Stimulated activated CD4-positive, alpha-beta T cell treated with anti-CD3 and anti-CD28 coated beads, TNF-alpha, amount 100 ng/mL, for 24 hours (primary cell): ENCODE measurements around the gene FAM174B.

Source experiments
- DNase-seq, 3 experiments: peaks; one replicate each; pipeline ENCODE4 v3.0.0-alpha.2; 2020; ENCODE audit warnings: low read depth in 3 of 3

The FAM174B gene

DNA sequence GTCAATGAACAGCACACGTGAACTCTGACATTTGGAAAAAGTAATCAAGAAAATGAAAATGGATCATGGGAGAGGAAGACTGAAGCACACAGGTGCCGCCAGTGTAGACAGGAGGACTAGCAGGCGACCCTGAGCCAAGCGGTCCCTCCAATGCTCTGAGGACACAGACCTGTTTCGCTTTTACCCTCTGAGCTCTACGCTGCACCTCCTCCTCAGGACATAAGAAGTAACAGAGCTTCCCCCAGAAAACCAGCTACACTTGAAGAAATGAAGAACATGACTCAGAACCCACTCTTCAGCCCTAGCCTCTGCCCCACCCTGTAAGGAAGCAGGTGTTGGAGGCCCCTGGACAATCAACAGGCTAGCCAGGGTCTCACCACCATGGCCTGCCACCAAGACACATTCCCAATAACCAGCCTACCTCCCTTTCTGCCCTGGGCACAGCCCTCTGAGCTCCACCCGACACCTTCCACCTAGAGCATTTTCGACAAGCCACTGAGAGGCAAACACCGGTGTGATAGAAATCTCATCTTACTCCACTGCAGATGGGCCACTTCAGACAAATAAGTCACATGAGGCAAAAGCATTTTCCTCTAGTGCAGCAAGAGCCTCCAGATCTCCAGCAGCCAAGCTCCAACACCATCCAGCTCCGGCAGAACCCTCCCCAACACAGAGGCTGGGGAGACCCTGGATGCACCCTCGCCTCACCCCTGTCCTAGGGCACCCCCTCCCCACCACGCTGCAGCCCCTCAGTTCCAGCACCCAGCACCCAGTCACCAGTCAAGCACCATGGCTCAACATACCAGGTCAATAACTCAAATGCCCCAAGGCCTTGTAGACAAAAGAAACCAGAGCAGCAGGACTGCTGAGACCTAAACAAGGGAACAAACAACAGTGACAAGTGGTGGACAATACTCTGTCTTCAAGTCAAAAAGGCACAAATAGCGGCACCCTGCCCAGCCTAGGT, 11.4 kb downstream of the FAM174B start:
- DNase-seq, result no peak

DNA sequence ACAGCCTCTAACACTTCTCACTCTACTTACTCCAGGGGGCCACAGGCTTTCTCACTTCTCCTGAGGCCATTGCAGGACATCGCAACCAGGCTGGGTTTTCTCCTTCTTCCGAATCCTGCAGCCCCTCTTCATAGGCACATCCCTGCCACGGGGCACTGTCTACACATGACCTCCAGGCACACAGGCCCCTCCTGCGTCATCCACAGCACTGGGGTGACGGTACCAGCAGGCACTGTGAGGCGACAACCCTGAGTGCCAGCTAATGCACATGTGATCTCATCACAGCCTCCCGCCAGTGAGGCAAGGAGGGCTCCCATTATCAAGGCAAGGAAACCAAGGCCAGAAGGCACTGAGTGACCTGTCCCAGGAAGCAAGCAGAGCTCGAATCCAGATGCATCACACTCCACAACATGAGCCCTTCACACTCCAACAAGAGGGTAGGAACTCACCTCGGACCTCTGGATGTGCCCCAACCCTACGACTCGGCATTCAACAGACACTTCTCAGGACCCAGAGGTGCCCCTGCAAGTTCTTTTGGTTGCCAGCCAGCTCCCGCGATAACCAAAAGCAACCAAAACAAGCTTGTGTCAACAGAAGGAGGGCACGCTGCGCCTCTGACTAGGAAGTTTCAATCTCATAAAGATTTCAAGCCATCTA, 16.7 kb downstream of the FAM174B start:
- no peak for DNase-seq

DNA sequence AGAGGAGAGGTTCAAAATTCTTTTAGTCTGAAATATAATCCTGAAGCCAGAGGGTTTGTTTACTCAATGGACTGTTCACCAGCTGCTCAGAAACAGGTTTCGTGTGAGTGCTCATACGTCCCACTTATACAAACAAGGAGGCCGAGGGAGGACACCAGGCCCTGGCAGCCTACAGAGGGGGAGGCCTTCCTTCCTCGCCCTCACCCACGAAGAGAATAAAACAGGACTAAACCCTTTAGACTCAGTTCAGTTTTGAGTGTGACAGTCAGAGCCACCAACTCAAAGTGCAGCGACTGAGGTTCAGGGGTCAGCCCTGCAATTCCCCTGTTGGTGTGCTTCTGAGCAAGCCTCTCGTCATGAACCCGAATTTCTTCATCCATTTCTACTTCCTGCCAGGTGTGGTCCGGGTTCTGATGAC, 17.3 kb downstream of the FAM174B start:
- DNase-seq, result no peak

DNA sequence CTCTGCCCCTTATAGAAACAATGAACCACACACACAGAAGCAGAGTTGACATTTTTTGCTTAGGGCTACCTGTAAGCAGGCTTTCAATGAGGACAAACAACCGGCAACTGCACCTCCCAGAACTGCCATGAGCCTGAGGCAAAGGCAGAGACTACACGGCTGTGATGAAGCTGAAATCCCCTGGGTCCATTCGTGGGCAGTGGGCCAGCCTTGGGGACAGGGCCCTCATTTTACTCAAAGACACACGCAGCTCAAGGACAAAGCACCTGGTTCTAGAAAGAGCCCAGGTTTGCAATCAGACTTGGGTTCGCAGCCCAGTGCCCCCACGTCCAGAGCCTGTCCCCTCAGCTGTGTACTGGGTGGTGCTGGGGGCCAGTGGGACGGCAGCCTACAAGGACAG, 17.9 kb downstream of the FAM174B start:
- DNase-seq, result no peak

DNA sequence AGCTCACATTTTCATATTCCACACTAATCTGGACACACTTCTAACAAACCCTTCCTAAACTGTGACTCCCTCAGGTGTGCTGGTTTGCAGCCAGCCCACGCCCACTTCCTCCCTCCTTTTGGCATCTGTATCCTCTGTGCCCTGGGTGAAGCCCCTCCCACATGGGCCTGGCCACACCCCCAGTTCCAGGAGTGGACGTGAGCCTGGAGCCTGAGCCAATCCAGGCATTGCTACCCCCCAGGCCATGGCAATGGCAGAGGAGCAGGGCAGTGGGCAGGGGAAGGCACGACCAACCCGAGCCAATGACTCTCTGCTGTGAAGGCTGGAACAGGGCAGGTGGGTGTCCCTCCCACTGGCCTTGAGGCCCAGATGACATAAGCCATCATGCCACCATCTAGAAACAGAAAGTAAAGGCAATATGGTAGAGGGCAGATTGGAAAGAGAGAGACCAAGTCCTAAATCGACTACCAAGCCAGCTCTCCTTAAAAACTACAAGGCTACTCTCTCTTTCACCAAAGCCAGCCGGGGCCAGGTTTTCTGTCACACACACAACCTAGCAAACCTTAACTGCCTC, 18.6 kb downstream of the FAM174B start:
- DNase-seq, result no peak

DNA sequence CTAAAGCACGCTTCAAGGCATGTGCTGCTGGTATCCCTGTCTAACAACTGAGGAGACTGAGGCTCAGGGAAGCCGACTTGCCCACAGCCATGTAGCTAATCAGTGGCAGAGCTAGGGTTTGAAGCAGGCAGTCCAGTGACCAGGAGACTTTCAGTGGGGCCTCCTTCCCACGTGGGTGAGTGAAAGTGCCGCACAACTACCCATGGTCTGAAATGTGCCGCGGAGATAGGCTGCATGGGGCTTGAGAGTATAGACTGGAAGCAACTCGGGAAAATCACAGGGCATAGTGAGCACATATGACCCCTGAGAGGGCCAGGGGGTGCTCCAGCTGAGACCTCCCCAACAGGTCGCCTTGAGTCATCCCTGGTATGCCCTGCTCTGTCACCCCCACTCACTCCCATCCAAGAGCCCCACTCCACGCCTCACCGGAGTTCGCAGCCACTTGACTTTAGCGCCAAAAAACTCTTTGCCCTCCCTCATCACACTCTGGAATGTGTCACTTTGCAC, 19.1 kb downstream of the FAM174B start:
- no peak for DNase-seq

DNA sequence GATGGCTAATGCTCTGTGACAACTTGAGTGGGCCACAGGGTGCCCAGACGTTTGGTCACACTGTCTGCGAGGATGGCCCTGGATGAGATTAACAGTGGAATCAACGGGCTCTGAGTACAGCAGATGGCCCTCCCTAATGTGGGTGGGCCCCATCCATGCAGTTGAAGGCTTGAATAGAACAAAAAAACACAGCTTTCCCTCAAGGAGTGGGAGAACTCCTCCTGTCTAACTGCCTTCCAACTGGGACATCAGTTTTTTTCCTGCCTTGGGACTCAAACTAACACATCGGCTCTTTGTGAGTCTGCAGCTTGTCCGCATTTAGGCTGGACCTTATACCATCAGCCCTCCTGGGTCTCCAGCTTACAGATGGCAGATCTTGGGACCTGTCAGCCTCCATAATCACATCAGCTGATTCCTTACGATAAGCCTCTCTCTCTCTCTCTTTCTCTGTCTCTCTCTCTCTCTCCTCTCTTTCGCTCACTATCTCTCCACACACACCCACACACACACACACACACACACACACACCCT, 20.8 kb downstream of the FAM174B start:
- DNase-seq, result no peak

DNA sequence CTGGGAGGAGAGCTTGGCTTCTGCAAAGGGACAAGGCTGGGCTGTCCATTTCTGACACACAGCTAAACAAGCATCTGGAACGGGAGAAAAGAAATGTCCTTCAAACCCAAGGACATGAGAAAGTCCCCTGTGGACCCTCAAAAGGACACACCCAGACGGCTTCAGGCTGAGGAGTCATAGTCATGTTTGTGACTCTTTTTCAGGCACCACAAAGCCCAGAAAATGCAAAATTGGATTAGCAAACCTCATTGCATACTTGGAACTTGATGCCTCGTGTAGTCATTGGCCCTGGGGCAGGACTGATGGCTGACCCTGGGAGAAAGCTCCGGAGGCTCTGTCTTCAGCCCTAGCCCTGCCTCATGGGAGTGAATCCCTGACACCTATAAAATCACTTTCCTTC, 21.5 kb downstream of the FAM174B start:
- DNase-seq, result no peak

DNA sequence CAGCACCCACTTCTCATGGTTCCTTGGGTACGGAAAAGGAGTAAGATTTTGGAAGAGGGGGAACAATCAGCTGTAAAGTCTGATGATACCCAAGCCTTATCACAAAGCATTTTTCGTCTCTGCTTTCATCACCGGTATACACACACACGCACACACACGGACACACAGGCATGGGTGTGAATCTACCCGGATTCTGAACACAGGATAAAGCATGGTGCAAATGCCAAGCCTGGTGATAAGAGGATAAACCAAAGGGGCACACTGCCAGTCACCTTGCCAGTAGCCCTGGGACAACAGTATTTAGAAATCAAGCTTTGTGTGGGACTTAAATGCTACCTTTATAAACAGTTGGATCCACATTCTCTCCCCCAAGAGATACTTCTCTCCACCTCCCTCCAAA, 22.2 kb downstream of the FAM174B start:
- no peak for DNase-seq

DNA sequence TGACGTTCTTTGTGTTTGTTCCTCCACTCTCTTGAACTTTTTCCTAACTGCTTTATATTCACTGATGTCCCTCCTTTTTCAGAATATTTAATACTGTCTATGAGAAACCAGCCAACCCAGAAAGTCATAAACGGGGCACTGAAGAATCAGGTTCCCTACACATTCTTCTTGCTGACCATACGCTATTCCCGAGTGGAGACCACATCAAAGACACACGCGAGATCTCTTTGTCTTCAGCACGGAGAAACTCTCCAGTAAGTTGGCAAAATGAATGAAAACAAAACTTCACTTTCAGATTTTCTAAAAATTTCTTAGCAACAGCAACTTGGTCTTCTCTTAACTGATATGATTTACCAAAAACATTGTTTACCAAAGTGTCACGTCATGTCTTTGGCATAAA, 22.6 kb downstream of the FAM174B start:
- DNase-seq, result no peak

DNA sequence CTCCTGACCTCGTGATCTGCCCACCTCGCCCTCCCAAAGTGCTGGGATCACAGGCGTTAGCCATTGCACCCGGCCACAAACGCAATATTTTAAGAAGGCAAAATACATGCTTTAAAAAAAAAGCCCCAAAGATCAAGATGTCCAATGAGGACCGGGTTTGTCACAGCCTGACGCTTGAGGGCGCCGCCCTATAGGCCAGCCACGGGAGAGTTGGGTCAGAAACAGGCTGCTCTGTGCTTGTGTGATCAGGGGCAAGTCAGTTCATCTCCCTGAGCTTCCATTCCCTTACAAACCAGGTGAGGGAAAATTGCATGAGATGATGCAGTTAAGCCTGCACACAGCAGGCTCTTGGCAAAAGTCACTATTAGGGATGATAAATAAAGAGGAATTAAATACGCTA, 23.9 kb downstream of the FAM174B start:
- DNase-seq, result peak in 1 of 3 experiments; percentile 12

DNA sequence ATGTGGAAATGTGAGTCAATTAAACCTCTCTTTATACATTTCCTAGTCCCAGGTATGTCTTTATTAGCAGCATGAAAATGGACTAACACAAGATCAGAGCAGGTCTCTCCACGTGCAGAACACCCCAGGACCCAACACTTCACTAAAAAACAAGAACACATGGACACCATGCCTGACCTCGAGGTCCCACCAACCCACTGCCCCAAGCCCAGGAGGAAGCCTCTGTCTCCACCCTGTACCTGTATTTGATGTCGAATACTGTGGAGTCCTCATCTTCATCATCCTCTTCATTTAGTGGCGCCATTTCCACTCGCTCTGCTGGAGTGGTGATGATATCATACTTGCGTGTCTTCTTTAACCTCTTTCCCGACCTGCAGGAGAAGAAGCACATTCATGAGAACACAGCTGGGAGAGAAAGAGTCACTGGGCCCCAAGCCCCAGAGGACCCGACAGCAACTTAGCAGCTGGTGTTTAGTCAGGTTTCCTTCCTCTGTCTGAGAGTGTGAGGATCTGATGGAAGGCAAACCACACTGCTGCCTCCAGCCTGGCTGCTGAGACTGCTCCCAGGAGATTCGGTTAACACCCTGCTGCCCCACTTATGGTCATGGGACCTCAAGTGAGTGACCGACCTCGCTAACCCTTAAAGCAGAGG, 25.5 kb downstream of the FAM174B start:
- no peak for DNase-seq

DNA sequence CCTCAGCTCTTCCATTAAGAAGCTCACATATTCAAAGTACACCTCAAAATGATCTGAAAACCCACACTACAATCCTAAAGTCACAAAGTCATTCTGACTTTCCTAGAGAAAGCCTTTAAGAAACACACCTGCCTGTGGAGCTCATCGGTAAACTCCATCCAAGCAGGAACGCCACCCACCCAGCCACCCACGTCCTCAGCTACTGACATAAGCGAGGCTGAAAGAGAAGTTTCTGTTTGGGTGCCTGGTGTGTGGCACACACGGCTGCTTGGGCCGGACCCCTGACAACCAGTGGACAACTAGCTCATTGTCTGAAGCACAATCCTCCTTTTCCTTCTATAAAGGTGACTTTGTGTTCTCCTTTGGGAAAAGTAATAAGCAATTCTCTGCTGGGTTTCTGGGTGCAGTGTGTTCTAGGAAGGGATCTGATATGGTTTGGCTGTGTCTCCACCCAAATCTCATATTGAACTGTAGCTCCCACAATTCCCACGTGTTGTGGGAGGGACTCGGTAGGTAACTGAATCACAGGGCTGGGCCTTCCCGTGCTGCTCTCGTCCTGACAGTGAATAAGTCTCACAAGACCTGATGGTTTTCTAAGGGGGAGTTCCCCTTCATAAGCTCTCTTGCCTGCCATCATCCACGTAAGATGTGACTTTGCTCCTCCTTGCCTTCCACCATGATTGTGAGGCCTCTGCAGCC, 26.1 kb downstream of the FAM174B start:
- DNase-seq, result peak in 1 of 3 experiments; percentile 38

DNA sequence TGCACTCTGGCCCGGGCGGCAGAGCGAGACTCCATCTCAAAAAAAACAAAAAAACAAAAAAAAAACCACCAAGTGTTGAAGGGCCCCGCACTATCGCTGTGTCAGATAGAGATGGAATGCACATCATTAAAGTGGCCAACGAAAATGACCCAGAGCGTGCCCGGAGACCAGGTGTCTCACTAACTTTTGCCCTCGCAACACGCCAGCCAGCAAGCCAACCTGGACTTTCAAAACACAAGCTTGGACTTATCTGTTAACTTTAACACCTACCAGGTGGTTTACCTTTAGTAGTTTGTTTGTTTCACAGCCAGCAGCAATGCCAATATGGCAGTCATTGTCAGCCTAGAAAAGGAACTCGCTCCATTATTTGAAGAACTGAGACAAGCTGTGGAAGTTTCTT, 28.6 kb downstream of the FAM174B start:
- DNase-seq, result no peak

DNA sequence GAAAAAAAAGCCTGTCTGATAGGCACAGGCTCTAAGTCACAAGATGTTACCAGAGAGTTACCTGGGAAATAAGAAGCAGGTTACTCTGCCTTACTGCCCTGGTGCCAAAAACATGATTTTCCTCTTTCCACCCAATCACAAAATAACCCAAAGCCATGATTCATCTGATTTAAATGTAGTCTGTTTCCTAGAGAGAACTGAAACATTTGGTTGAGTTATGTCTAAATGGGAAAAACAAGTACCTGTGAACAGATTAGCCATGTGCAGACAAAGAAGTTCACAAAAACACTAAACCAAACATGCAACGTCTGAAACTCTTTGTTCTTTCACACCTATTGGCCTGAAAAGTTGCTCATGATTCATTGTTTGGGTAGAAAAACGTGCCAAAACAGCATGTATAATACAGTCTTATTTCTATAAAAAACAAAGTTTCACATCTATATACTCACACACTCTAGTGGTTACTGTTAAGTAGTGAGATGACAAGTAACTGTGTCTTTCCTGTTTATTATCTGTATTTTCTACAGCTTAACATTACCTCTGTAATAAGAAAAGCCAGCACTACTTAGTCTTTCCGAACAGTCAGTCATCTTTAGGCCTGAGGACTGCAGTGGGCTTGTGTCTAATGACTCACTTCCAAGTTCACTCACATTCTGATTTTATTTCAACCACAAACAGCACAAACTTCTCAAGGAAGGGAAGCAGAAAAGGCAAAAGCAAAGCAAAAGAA, 30.2 kb downstream of the FAM174B start:
- peak in 1 of 3 experiments; percentile 12 for DNase-seq

DNA sequence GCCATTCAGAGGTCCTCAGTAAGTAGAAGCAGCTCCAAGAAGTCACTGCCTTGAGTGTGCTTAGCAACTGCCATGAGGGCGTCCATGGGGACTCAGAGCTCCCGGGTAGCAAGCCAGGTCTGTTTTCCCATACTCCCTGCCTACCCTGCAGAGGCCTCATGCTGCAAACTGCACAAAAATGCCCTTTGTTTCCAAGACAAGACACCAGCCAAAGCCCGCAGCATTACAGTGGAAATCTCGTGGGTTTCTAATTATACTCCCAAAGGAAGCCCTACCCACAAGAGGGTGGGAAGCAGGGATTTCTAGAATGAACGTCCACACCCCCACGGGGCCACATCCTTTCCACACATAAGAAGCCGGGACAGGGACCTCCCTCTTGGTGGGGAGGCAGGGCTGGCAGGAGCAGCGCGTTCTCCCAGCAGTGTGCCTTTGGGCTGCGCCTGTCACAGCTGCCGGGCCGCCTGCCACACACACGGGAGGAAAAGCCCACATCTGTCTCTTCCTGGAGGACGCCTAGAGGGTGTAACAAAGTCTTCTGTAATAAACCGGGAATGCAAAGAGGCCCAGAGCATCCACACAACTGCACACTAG, 31.1 kb downstream of the FAM174B start:
- DNase-seq, result no peak

DNA sequence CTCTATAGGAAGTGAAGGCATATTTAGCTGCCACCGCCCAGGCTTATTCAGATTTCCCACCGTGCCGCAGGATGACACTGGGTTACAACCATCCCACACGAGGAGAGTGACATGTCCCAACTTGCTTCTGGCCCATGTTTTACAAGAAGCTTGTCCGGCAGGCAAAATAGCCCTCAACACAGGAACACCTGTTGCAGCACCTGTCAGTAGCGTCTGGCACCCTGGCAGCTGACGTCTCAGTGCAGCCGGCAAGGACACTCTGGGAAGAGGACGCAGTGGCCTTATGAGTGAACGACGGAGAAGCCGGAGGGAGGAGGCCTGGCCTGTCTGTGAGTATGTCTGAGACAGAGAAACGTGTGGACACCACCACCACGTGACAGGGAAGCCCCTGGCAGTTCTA, 32.1 kb downstream of the FAM174B start:
- no peak for DNase-seq

DNA sequence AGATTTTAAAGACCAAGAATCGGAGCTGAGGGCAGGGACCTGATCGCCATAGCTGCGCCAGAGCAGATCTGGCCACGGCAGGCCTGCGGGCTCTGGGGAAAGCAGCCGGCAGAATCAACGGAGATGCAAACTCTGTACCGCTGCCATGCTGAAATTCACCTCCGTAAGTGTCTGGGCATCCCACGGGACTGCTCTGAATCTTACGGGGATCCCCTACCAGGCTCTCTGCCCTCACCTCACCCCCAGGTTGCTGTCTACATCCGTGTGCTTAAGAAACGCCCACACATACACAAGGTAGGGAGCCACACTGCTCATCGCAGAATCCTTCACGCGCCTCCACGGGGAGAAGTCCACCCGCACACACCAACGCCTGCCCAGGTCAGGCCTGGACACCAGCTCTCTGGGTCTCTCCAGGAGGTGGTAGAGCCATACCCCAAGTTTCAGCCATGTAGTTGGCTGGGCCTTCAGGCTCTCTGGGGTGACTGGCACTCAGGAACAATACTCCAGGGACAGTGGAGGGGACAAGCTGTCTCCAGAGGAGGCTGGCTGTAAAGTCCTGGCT, 33.5 kb downstream of the FAM174B start:
- no peak for DNase-seq

DNA sequence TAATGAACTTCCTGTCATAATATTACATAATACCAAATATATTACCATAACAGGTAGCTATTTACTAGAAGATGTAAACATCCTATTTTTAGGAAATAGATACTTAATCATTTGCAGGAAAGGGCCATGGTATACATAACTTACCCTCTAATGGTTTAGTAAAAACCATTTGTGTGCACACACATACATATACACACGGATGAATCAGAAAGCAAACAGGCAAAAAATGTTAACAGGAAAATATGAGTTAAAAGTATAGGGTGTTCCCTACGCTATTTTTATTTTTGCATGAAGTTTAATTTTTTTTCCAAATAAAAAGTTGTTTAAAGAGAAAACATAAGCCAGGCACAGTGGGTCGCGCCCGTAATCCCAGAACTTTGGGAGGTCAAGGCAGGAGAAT, 34.6 kb downstream of the FAM174B start:
- no peak for DNase-seq
